Motor neuron (in vitro differentiated cells): Measurements from ENCODE around the gene LINGO3. TPM values are rescaled to one million over a fixed set of nuclear protein-coding genes. Genes with fewer than 3 reads are reported as not detected.

Experiments
- ATAC-seq, 8 experiments: fragments of 200-7000 bp; cut with Tn5 transposase; replicated peaks in 6 of 8; 2 replicates each; pipeline ENCODE4 v1.8.0; 2021; ENCODE audit warnings: mild to moderate bottlenecking in 8 of 8, moderate library complexity in 8 of 8
- H3K27ac ChIP-seq, 2 donors: fragments of 250-450 bp; sonication (Bioruptor Pico); 2 replicates each; pipeline ENCODE4 v1.9.0; 2021; ENCODE audit warnings: antibody characterized with exemption in 2 of 2, mild to moderate bottlenecking in 2 of 2, moderate library complexity in 1 of 2
- H3K4me1 ChIP-seq, 2 donors: fragments of 250-450 bp; sonication (Bioruptor Pico); replicated peaks in 1 of 2; 2 replicates each; pipeline ENCODE4 v1.6.1; 2021; ENCODE audit warnings: antibody characterized with exemption in 2 of 2, mild to moderate bottlenecking in 2 of 2, moderate library complexity in 1 of 2
- H3K4me3 ChIP-seq, 5 donors: fragments of 250-450 bp; sonication (Bioruptor Pico); 2 replicates each; pipeline ENCODE4 v1.9.0; 2021; ENCODE audit warnings: antibody characterized with exemption in 5 of 5, mild to moderate bottlenecking in 5 of 5, moderate library complexity in 4 of 5
- WGBS, 10 experiments: fragments of 450-650 bp; shearing (Covaris generic); methylation state at CpG; one replicate each; pipeline ENCODE4 v1.0.0; 2022; 5-methylcytosine and 5-hydroxymethylcytosine counted together
- in situ Hi-C, 9 experiments: fragments of 400-800 bp; cut with MboI; loops; one replicate each; pipeline ENCODE4 v1.15.0; 2021; ENCODE audit warnings: low sequenced_read_pairs in 9 of 9, low pct_unique_long_range_greater_than_20kb in 2 of 9; ENCODE audit not compliant: unreplicated experiment in 9 of 9
- total RNA-seq, 8 experiments: library from RNA; unstranded; fragments of 300-600 nt; gene quantifications; 2 replicates each; pipeline versions ENCODE4 v1.2.3 to v1.2.4, GENCODE V29; 2022

The LINGO3 gene
- total RNA-seq, 8 experiments from 2014 or later, result 0.27 to 1.4 (median 0.35) TPM; not detected in 3

DNA sequence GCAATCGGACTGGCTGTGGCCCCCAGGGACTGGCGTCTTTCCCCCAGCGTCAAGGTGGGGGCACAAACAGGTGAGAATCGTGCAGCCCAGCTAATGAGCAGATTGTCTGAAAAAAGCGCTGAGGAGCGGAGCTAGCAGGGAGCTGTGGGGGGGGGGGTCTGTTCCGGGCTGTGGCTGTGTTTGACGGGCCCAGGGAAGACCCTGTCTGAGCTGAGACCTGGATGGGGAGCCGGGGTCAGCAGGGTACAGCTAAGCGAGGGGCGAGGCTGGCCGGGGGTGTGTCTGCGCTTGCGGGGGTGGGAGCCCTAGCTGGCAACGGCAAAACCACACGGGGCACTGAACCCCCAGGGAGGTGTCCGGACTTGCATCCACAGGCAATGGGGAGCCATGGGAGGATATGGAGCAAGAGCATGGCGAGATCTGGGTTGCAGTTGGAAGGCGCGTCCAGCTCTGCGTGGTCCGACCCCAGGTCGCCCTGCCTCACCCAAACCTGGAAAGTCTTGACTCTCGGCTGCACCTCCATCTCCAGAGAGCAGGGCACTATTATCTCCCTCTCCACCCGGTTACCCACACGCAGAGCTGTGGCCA is 4.6 kb downstream of the LINGO3 start:
- H3K27ac ChIP-seq, result no peak overlapping the region
- peaks cover 9 to 13% of the 10 kb centered on the region in 2 donors for H3K4me1 ChIP-seq
- ATAC-seq, result no peak
- H3K4me3 ChIP-seq, result no peak overlapping the region
- WGBS, 10 experiments, result 40 to 73% methylated on average over 1 to 2 of the region's 26 CpGs; no CpG with 5 or more reads in 8 of the 10 experiments
- in situ Hi-C loops, result no loop called here

- WGBS, 10 experiments, result 0 to 80% (median 23%) methylated on average over 1 to 4 of the region's 62 CpGs; no CpG with 5 or more reads in 6 of the 10 experiments
Measured at GRCh38 chr19:2302319-2303210, 5.4 kb downstream of the LINGO3 start.

DNA sequence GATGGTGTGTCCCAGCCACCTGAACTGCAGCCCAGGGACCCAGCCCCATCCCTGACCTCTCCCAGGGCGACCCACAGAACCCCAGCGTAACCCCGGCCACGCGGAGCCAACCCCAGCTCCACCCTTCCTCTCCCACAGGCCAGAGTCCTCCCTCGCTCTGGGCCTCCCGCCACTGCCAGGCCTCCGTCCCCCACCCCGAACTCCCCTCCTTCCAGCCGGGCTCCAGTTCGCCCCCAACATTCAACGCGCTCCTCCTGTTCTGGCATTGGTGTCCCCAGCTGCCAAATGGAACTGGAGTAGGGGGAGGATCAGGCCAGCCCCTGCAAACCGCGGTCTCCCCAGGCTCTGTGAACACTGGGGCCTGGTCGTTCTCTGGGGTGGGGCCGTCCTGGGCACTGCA is 7.4 kb downstream of the LINGO3 start:
- H3K4me3 ChIP-seq, result no peak overlapping the region
- H3K27ac ChIP-seq, result no peak overlapping the region
- ATAC-seq, result no peak
- WGBS, 10 experiments, result 57 to 80% methylated on average over 1 to 3 of the region's 17 CpGs; no CpG with 5 or more reads in 8 of the 10 experiments
- peaks cover 11 to 12% of the 10 kb centered on the region in 2 donors for H3K4me1 ChIP-seq
- in situ Hi-C loops, result no loop called here

More at GRCh38 chr19:2302319-2303210, 5.4 kb downstream of the LINGO3 start:
- in situ Hi-C loops, result no loop called here
- ATAC-seq, result peak in 7 of 8 experiments; percentile 35 to 78 (median 72)
- H3K4me3 ChIP-seq, result no peak overlapping the region
- H3K27ac ChIP-seq, result peak overlapping the region; percentile 10 to 18
- peaks cover 8 to 9% of the 10 kb centered on the region in 2 donors for H3K4me1 ChIP-seq

- in situ Hi-C loops, result loop anchor here in 2 of 9 experiments (25.0 kb wide), 1 partner anchor 91 kb away; no protein-coding TSS in a partner anchor
- no peak overlapping the region for H3K27ac ChIP-seq
- H3K4me1 ChIP-seq, result peaks cover 13 to 17% of the 10 kb centered on the region in 2 donors
- no peak overlapping the region for H3K4me3 ChIP-seq
- ATAC-seq, result no peak
- 72 to 100% (median 83%) methylated on average over 1 to 6 of the region's 16 CpGs; no CpG with 5 or more reads in 5 of the 10 experiments for WGBS, 10 experiments
Measured at GRCh38 chr19:2296141-2296540, 11.8 kb downstream of the LINGO3 start.

DNA sequence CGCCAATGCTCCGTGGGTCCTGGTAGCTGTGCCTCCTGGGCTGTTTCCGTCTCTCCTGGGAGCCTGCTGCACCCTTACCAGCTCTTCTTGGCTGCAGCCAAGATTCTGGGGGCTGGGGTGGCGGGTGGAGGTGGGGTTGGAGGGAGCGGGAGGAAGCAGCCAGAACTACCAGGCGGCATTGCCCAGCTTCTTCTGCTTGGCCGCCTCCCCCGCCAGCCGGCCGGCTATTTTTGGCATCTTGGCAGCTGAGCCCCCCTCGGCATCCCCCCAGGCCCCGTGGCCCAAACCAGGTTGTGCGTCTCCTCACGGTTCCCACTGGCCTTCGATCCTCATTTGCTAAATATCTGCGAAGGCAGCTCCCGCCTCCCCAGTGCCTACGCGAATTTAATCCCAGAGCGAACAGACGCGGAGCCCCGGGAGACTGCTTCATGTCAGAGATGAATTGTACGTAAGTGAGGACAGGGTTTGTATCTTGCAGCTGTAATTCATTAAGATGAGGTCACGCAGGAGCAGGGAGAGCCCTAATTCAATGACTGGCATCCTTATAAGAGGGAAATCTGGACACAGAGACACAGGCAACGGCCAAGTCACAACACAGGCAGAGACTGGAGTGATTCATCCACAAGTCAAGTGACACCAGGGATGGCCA is 13.1 kb downstream of the LINGO3 start:
- in situ Hi-C loops, result loop anchor here in 2 of 9 experiments (25.0 kb wide), 1 partner anchor 92 kb away; no protein-coding TSS in a partner anchor
- ATAC-seq, result peak; percentile 69 to 83 (median 78)
- 0 to 40% (median 0%) methylated on average over 1 to 8 of the region's 26 CpGs; no CpG with 5 or more reads in 4 of the 10 experiments for WGBS, 10 experiments
- no peak overlapping the region for H3K4me3 ChIP-seq
- peak overlapping the region in 1 of 2 donors; percentile 28 for H3K27ac ChIP-seq
- H3K4me1 ChIP-seq, result peaks cover 23 to 29% of the 10 kb centered on the region in 2 donors

- no peak overlapping the region for H3K27ac ChIP-seq
- peak overlapping the region; percentile 8 to 36 (median 34) for H3K4me3 ChIP-seq
- in situ Hi-C loops, result loop anchor here in 2 of 9 experiments (25.0 kb wide), 1 partner anchor 96 kb away; no protein-coding TSS in a partner anchor
- peak in 5 of 8 experiments; percentile 67 to 77 (median 70) for ATAC-seq
- no CpG with 5 or more reads among the region's 67 CpGs for WGBS, 10 experiments
- peaks cover 25 to 33% of the 10 kb centered on the region in 2 donors for H3K4me1 ChIP-seq
Measured at GRCh38 chr19:2291185-2291751, 16.7 kb downstream of the LINGO3 start.

- H3K27ac ChIP-seq, result no peak overlapping the region
- no peak for ATAC-seq
- peaks cover 24 to 30% of the 10 kb centered on the region in 2 donors for H3K4me1 ChIP-seq
- 0 to 11% (median 6%) methylated on average over 8 to 30 of the region's 82 CpGs; no CpG with 5 or more reads in 6 of the 10 experiments for WGBS, 10 experiments
- in situ Hi-C loops, result loop anchor here in 2 of 9 experiments (25.0 kb wide), 1 partner anchor 97 kb away; no protein-coding TSS in a partner anchor
- peak overlapping the region in 4 of 5 donors; percentile 25 to 36 (median 34) for H3K4me3 ChIP-seq
Measured at GRCh38 chr19:2290441-2291184, 17.3 kb downstream of the LINGO3 start.

GRCh38 chr19:2289714-2290435 is 18.1 kb downstream of the LINGO3 start:
- peaks cover 17 to 23% of the 10 kb centered on the region in 2 donors for H3K4me1 ChIP-seq
- 0 to 16% (median 5%) methylated on average over 2 to 10 of the region's 74 CpGs; no CpG with 5 or more reads in 7 of the 10 experiments for WGBS, 10 experiments
- ATAC-seq, result peak in 3 of 8 experiments; percentile 22 to 54 (median 42)
- no peak overlapping the region for H3K27ac ChIP-seq
- H3K4me3 ChIP-seq, result peak overlapping the region in 2 of 5 donors; percentile 12 to 36
- in situ Hi-C loops, result loop anchor here in 2 of 9 experiments (25.0 kb wide), 1 partner anchor 97 kb away; no protein-coding TSS in a partner anchor

DNA sequence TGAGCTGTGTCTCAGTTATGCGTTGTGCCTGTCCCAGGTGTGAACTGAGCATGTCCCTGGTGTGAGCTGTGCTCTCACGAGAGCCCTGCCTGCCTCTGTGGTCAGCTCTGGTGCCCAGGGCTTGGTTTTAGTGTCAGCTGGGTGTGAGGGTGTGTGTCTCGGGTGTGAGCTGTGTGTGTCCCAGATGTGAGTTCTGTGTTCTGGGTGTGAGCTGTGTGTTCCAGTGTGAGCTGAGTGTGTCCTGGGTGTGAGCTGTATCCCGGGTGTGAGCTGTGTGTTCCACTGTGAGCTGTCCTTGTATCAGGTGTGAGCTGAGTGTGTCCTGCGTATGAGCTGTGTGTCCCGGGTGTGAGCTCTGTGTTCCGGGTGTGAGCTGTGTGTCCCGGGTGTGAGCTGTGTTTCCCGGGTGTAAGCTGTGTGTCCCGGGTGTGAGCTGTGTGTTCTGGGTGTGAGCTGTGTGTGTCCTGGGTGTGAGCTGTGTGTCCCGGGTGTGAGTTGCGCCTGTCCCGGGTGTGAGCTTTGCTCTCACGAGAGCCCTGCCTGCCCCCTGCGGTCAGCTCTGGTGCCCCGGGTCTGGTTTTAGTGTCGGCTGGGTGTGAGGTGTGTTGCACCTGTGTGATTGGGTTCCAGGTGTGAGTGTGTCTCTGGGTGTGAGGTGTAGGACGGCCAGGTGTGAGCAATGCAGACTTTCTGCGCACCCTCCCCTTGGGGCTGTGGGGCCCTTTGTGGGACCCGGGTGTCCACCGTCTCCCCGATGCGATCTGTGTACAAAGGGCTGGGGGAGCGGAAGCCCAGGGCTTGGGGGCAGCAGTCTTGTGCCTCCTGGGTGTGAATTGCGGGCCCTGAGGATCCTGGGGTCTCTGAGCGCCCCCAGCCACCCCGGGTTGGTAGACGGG is 18.9 kb downstream of the LINGO3 start:
- in situ Hi-C loops, result loop anchor here in 2 of 9 experiments (25.0 kb wide), 1 partner anchor 98 kb away; no protein-coding TSS in a partner anchor
- WGBS, 10 experiments, result 47 to 90% (median 64%) methylated on average over 3 to 6 of the region's 28 CpGs; no CpG with 5 or more reads in 4 of the 10 experiments
- no peak for ATAC-seq
- peak overlapping the region in 1 of 5 donors; percentile 36 for H3K4me3 ChIP-seq
- H3K4me1 ChIP-seq, result peaks cover 12 to 16% of the 10 kb centered on the region in 2 donors
- no peak overlapping the region for H3K27ac ChIP-seq

DNA sequence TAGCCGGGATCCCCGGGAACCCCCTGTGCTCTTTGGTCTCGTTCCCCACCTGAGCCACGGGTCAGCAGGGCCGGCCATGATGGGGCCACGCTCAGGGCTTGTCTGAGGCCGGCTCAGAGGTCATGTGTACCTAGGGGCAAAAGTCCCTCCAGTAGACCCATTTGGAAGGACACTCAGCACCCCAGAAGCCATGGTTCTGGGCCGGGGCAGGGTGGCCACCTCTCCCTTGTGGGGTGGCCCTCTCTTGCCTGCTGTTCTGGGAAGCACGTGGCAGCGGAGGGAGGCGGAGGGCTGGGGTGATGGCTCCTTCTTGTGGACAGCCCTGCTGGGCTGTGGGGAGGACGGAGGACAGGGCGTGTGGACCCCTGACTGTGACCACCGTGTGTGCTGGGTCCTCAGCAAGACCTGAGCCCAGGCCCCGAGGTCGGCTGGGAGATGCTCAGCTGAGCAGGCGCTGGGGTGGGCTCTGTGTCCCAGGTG is 19.6 kb downstream of the LINGO3 start:
- Histone ChIP-seq H3K4me3 (no peak overlapping the region), H3K4me1 (peaks cover 12 to 16% of the 10 kb centered on the region in 2 donors), H3K27ac (no peak overlapping the region)
- WGBS, 10 experiments, result 60 to 100% (median 67%) methylated on average over 1 to 9 of the region's 17 CpGs; no CpG with 5 or more reads in 5 of the 10 experiments
- in situ Hi-C loops, result loop anchor here in 2 of 9 experiments (25.0 kb wide), 1 partner anchor 99 kb away; no protein-coding TSS in a partner anchor
- no peak for ATAC-seq
